Measurements from ENCODE around the gene LGI2.

The LGI2 gene

GRCh38 chr4:24965627-24966026 is 65.1 kb downstream of the LGI2 start:
- DNase-seq, result peak in 1 of 4 experiments; percentile 13

GRCh38 chr4:24963277-24963676 is 67.5 kb downstream of the LGI2 start:
- DNase-seq, result no peak

- DNase-seq, result peak in 1 of 4 experiments; percentile 60
These were observed 72.9 kb downstream of the LGI2 start for GRCh38 chr4:24957886-24958285.

DNA sequence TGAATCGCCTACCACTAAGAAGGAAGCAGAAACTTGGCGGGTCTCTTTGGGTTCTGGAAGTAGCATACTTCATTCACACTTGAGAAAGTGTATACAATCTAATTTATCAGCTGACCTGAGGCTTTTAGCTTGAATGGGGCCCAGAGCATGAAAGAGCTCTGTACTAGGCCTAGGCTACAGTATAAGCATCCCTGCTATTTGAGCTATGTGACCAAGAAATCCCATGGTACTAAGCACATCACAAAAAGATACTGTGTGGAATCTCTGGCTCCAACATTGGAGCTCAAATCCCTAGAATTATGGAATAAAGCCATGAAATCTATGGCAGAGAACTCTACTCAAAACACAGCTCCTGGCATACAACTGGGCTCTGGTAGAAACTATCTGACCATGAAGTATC is 74.0 kb downstream of the LGI2 start:
- no peak for DNase-seq

GRCh38 chr4:24956091-24956490 is 74.7 kb downstream of the LGI2 start:
- DNase-seq, result peak in 1 of 4 experiments; percentile 30

DNA sequence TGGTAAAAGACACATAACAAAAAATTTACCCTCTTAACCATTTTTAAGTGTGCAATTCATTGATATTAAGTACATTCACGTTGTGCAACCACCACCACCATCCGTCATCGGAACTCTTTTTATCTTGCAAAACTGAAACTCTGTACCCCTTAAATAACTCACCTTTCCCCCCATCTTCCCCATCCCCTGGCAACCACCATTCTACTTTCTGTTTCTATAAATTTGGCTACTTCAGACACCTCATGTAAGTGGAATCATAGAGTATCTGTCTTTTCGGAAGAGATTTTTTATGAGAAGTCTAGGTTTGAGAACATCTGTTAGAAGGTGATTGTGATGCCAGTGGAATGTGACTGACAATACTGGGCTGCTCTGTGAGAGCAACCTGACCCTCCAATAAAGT is 78.1 kb downstream of the LGI2 start:
- DNase-seq, result no peak

GRCh38 chr4:24949970-24950369 is 80.8 kb downstream of the LGI2 start:
- no peak for DNase-seq
